ENCODE measurements around the gene PAX2.
A peak's percentile ranks its signal among the peaks of the same experiment; 100 is the strongest.

Gene PAX2

DNA sequence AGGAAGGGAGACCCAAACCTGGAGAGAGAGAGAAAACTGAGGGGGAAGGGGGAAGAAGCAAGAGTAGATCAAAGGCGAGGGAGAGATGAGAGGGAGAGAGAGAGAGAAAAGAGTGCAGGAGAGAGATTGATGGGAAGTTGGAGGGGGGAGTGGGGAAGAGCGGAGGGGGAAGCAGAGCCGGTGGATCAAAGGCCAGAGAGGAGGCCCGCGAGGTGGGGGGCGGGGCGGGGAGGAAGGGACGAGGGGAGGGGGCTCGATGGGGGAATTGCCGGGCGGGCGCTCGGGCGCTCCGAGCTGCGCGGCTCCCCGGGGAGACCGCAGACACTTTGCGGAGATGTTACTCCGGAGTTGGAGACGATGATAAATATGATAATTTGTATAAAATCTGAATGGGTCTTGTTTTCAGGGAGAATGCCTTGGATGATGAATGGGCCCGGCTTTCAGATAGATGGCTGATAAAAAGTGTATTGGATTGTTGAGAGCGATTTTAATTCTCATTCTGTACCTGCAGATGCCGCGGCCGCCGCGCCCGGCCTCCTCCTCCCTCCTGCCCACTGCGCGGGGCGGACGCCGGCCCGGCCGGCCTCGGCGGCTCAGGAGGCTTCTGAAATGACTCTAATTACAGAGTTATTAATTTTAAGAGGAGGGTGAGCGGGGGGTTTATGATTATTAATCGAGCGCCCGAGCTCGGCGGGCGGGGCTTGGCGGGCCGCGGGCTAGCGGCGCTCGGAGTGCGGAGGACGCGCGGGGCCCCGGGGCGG, 21.4 kb upstream of the PAX2 start:
- no peak for DNase-seq

DNA sequence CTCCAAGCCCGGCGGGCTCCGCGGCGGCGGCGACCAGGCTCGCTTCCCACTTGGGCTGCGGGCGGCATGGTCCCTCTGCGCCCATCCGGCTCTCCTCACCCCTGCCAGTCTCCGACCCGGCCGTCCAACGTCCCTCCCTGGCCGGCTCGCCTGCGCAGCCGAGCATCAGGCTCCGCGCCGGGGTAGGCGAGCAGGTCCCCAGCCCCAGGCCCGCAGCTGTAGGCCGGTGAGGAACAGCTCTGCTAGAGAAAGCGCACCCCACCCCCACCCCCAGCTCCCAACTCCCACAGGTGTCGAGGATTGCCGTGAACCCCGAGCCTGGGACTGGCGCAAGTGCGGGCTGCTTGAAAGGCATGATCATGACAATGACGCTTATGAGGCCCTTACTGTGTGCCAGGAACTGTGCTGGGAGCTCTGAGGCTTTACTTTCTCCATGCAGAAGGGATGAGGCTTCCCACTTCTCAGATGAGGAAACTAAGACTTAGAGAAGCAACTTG, 20.8 kb upstream of the PAX2 start:
- DNase-seq = no peak

DNA sequence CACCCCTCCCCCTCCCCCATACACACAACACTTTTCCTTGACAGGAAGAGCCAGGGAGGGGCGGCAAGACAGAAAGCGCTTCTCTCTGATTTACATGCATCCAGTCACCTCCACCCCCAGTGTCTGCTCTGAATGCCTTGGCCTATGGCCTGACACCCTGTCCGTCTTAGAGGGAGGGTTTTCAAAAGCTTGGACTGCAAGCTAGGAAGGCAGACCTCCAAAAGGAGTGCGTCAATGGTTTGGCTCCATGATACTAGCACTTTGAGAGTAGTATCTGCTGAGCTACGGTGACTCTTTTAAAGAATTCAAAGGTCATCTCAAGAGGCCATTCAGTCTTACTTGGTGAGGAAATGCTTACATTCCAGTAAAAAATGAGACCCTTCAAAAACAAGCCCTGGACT, 20.3 kb upstream of the PAX2 start:
- no peak for DNase-seq

DNA sequence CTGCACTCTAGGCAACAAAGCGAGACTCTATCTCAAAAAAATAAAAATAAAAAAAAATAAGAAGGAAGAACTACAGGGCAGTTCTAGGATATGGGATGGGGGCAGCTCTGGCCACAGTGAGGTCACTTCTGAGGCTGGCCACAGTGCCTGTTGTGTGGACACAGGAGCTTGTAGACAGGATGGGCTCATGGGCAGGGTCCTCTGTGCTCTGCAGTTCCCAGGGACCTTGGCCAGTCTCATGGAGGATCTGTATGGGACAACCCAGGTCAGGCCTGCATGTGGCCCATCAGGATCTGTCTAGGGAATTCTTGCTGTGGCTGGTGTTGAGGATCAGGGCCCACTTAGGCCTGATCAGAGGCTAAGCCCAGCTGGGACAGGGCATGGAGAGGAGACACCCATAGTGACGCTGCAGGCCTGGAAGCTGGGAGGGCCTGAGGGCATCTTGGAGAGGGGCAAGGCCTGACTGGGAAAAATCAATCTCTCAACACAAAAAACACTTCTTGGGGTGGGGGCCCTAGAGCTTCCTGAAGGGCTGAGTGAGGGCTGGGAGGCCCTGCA, 19.4 kb upstream of the PAX2 start:
- DNase-seq = no peak

DNA sequence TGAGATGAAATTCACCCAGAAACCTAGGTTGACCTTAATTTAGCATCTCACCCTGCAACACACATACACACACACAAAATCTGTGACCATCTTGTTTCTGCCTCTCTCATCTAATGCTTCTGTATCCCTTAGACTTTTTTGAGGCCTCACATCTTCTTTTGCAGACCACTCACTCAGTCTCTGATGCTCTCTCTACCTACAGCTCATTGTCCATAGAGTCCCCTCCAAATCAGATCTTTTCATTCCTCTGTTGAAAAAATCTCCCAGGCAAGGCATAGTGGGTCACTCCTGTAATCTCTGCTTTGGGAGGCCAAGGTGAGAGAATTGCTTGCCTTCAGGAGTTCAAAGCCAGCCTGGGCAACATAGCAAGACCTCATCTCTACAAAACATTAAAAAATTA, 17.6 kb upstream of the PAX2 start:
- no peak for DNase-seq

DNA sequence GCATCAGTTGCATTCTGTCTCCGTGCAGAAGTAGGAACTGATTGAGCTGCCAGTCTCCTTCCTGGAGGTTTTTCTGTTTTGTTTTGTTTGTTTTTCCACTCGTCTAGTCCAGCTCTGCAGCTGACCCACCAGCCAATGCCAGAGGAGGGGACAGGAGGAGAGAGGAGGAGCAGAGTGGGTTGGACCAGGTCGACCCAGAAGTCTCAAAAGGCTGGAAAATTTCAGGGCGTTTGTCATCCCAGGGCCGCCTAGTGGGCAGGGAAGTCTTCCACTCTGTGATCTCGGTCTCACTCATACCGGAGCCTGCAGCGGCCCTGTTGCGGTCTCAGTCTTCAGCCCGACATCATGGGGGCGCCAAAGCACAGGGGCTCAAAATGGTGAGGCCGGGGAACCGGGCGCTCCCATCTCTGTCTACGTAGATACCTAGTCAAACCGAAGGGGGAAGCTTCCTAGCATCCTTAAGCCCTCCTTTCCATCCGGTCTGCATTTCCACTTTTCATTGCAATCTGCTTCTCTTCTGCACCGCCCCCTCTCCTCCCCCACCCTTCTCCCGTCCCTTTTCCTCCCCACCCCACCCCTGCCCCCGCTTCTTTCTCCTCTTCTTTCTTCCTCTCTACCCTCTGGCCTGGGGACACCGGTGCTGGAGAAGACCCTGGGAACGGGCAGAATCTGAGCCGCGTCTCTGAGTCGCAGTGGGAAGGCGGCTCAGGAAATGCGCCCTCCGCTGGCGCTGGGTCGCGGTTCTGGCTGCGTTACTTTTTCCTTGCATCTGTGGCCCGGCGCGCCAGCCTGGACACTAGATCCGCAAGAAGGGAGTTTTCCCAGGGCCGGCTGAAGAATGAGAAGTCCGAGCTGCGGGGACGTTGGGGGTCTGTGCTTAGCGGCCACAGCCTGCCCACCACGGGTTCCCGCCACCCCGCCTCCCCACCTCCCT, 16.2 kb upstream of the PAX2 start:
- peak in 1 of 56 donors; percentile 16 for DNase-seq

- no peak for DNase-seq
Observed at GRCh38 chr10:100729862-100730724, 15.3 kb upstream of the PAX2 start.

DNA sequence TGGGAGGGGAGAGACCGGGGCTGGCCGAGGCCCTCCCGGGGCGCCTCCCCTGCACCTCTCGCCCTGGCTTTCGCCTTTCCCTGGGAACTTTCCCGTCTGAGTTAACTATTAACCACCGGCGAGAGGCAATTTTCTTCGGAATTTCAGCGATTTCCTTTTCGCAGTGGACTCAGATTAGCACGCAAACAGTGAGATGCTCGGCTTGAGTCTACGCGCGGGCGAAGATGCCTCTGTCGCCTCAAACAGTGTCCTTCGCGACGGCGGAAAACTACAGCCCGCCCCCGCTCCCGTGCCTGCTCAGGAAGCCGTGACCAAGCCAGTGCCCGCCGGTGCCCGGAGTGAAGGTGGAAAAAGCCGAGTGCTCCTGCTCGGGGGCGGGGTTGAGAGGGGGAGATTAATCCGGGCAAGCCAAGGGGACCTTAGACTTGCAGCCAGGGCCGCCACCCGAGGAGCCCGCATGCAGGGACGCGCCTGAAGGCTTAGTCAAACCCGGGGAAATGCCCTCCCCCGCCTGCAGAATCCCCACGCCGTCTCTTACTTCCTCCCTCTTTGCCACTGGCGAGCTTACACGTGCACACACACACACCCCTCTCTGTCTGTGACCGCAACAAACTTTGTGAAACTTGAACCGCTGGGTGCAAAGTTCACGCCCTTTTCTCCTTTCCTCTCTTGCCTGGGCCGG, 14.5 kb upstream of the PAX2 start:
- DNase-seq = no peak

DNA sequence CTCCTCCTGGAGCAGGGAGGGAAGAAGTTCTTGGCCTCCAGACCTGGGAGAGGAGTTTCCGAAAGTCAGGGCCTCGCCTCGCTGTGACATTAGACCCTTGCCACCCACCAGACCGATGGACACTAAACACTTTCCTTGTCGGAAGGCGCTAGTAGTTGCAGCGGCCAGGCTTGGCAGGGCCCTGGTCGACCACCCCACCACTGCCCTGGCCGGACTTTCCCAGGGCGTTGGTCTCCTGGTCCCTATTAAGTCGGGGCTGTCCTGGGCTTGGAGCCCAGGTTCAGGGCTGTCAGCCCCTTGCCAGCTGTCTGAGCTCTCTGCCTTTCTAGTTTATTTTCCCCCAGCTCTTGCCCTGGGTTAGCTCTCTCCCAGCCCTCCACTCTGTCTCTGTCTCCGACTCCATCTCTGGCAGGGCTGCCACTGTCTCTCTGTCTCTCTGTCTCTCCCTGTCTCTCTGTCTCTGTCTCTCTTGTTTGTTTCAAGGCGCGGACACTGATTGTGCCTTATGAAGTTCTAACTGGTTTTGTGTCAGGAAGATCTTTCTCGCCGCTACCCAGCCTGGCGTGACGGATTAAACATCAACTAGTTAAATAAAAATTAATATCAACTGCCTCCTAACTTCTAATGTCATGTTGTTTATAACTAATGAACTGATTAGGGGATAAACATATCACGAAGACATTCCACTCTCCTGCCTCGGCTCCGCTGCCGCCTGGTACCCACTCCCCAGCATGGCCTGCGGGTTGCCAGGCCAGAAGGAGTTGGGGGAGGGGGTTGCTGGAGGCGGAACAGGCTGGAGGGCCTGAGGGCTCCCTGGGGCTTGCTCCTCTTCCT, 13.8 kb upstream of the PAX2 start:
- no peak for DNase-seq

DNA sequence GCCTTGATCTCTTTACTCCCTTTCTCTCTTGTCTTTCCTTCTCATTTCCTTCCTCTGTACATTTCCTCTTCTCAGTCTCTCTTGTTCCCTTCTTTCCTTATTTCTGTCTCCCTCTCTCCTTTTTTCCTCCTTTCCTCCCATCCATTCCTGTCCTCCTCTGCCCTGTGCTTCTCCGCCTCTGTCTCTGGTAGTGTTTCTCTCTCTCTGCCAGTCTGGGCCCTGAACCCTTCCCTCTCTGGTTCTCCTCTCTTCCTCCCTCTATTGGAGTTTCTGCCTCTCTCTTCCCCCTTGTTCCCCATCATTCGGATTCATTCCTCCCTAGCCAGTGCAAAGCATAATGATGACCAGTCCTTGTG, 13.2 kb upstream of the PAX2 start:
- no peak for DNase-seq

GRCh38 chr10:100733329-100733728, 12.1 kb upstream of the PAX2 start:
- no peak for DNase-seq

DNA sequence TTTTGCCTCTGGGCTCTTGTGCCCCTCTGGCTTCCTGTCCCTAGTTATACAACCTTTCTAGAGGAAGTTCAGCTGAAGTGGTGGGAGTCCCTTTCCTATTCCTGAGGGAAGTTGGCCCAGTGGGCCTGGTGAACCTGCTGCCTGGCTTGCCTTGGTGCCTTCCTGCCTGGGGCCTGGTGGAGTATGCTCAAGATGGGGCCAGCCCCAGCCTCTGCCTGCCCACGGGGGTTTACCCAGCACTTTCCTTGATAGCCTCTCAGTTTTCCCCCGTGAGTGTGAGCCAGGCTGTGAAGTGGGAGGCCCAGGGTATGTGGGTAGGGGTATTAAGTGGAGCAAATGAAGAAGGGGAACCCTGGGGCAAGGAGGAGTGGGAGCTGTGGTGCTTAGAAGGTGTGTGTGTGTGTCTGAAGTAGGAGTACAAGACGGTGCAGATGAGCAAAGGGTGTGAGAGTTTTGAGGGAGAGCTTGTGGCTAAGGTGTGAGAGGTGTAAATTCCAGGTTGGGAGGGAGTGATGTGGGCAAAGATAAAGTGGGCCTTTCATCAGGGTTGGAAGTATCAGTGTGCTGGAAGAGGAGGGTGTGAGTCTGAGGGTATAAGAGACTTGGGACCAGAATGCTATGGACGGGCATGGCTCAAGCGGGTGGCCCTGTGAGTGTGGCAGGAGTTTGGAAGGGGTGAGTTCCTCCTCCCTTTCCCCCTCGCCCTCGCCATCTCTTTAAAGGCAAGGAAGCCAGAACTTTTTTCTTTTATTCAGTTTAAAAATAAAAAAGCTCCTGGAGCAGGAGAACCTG, 10.9 kb upstream of the PAX2 start:
- no peak for DNase-seq

DNA sequence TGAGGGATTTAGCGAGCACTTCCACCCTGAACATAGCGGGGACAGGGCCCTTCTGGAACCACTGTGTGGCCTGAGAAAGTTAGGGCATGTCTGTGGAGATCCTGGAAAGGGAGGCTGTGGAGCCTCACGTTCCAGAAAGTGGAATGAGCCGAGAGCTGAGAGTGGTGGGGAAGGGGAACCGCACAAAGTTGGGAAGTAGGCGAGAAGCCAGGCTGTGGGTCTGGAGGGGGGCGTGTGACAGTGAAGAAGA, 10.4 kb upstream of the PAX2 start:
- no peak for DNase-seq

DNA sequence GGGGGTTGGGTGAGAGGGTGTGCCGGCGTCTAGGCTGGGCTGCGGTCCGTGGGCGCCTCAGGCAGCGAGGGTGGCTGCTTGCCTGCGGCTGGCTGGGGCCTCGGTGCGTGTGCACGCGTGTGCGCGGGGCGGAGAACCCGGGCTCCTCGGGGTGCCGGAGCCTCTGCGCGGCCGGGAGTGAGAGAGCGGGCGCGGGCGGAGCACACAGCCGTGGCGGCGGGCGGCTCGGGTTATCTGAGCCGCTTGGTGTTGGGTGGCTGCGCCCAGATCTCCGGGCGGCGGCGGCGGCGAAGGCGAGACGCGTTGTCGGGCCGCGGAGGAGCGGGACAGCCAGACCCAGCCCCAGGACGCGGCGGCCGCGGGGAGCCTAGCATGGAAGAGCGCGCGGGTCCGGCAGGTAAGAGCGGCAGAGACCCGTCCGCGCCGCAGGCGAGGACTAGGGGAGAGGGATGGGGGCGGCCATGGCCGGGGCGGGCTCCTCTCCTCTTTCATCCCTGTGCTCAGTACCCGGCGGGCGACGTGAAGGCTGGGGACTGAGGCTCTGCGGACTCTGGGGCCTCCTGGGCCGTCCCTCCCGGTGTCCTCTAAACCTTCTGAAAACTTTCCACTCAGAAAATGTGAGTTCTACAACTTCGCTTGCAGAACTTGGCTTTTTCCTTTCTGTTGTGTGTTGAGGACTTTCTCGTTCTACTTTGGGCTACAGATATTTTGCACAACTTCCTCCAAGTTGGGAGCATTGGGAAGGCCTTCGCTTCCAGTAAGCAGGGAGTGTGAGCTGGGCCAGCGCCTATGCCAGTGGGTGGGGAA, 9.8 kb upstream of the PAX2 start:
- DNase-seq = no peak

- no peak for DNase-seq
Observed at GRCh38 chr10:100736144-100736808, 9.1 kb upstream of the PAX2 start.

- DNase-seq = no peak
Observed at GRCh38 chr10:100736809-100737354, 8.5 kb upstream of the PAX2 start.

DNA sequence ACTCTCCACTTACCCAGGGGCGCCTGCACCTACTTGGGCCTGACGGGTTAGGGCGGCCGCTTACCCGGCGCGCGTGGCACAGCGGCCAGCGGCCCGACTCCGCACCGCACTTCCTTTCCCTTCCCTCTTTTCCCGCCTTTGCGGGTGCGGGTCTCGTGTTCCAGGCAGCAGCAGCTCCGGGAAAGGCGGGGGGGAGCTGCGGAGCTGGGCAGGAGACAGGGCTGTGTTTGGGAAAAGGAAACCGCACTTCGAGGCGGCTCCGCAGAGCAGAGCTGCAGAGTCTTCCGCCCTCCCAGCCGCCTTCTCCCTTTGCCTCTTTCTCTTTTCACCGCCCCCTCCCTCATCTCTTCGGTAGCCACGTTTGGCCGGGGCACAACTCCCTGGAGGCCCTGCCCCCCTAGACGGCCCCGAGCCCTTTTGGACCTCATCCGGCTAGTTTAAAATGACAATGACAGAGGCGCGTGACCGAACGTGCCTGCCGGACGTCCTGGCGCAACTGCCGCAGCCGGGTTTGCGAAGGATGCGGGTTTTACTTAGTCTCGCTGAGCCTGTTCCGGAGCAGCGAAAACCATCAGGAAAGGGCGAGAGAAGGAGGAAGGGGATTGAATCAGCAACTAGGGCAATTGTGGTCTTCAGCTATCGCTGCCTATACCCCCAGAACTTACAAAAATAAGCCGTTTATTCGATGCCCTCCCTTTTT, 7.9 kb upstream of the PAX2 start:
- DNase-seq = no peak
